ENCODE results near the gene PAK5.

PAK5 gene

DNA sequence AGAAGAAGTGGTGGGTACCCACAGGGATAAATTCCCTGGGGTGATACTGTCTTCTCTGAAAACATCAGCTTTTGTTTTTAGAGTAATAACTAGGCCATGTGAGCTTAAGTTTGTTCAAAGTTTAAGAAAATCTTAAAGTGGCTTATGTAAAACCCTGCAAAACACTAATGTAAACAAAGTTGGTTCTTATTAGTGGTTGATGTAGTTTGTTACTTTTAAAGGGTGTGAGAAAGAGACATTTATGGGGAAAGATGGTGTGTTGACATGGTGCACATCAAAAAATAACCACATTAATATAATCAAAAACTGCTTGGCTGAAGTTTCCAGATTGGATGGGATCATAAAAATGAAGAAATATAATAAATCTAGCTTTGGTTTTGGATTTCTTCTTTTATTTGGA is 204.5 kb downstream of the PAK5 start:
- no peaks in the 10 kb centered on the region for H3K4me1 ChIP-seq (ENCODE audit: insufficient read depth, low read length)
- H3K9me3 ChIP-seq (ENCODE audit: control insufficient read depth, insufficient read depth, low read length), result no peaks in the 10 kb centered on the region
- H3K9ac ChIP-seq (ENCODE audit: low read depth, low read length), result no peak overlapping the region
- no peaks in the 10 kb centered on the region for H3K36me3 ChIP-seq (ENCODE audit: insufficient read depth, low read length)

DNA sequence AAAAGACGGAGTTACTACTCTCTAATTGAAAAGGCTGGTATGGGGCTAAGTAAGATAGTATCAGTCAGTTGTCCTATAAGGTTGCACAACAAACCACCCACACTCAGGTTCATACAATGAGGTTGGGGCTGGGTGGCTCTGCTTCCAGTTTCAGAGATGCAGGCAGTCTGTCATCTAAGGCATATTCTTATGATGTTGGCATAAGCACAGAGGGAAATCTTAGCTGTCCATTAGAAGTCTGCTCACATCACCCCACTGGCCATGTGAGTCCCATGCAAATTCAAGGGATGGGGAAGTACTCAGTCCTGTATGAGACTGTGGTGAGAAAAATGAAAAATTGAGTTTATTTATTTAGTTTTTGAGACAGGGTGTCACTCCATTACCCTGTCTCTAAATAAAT is 205.9 kb downstream of the PAK5 start:
- no peak overlapping the region for H3K9ac ChIP-seq (ENCODE audit: low read depth, low read length)
- H3K9me3 ChIP-seq (ENCODE audit: control insufficient read depth, insufficient read depth, low read length), result no peaks in the 10 kb centered on the region
- H3K36me3 ChIP-seq (ENCODE audit: insufficient read depth, low read length), result no peaks in the 10 kb centered on the region
- H3K4me1 ChIP-seq (ENCODE audit: insufficient read depth, low read length), result no peaks in the 10 kb centered on the region

DNA sequence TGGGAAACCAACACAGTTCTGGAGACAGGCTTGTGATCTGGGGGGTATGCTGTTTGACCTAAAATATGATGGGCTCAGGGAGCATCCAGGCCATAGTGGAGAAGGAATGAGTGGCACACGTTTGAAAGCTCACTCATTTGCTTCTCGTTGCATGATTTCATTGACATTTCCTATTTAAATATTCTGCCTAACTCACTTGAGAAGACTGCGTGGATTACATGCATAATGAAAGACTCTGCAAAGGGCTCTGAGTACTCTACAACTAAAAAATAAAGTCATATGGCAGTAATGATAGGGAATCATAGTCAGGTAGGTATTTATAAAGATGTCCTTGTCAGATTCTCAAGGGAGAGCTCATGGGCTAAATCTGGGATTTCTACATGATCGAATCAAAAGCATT is 206.6 kb downstream of the PAK5 start:
- no peaks in the 10 kb centered on the region for H3K9me3 ChIP-seq (ENCODE audit: control insufficient read depth, insufficient read depth, low read length)
- no peaks in the 10 kb centered on the region for H3K36me3 ChIP-seq (ENCODE audit: insufficient read depth, low read length)
- H3K4me1 ChIP-seq (ENCODE audit: insufficient read depth, low read length), result no peaks in the 10 kb centered on the region
- no peak overlapping the region for H3K9ac ChIP-seq (ENCODE audit: low read depth, low read length)

DNA sequence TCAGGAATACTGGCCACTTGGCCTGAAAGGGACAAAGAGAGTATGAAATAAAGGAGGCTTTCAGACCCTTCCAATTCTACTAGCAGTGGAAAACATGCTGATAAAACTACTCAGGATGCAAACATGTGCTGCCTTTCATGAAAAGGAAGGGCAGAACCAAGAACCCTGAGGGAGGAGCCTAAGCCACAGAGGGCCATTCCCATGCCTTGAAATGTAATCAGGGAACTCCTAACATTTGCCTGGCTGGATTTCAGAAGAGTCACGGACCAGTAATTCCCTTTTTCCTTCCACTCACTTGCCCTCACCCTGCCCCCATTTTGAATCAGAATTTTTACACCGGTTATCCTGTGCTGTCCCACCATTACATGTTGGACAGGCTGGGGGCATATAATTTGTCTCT is 208.3 kb downstream of the PAK5 start:
- H3K9me3 ChIP-seq (ENCODE audit: control insufficient read depth, insufficient read depth, low read length), result no peaks in the 10 kb centered on the region
- H3K4me1 ChIP-seq (ENCODE audit: insufficient read depth, low read length), result no peaks in the 10 kb centered on the region
- H3K9ac ChIP-seq (ENCODE audit: low read depth, low read length), result no peak overlapping the region
- no peaks in the 10 kb centered on the region for H3K36me3 ChIP-seq (ENCODE audit: insufficient read depth, low read length)

DNA sequence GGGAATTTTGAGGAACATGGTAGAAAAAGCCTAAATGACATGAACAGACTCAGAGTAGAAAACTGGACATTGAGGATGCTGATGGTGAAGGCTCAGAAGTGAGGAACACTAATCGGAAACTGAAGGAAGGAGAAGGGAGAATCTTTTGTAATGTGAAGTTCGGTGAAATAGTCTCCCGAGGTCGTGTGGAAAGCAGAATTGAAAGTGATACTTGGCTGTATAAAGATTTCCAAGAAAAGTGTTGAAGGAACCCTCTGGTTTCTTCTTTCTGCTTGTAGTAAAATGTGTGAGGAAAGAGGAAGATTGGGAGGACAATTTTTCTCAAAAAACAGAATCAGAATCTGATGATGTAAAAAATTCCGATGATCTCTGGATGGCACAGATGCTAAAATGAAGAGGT is 209.0 kb downstream of the PAK5 start:
- Histone ChIP-seq H3K36me3 (ENCODE audit: insufficient read depth, low read length) (no peaks in the 10 kb centered on the region), H3K9ac (ENCODE audit: low read depth, low read length) (no peak overlapping the region), H3K4me1 (ENCODE audit: insufficient read depth, low read length) (no peaks in the 10 kb centered on the region), H3K9me3 (ENCODE audit: control insufficient read depth, insufficient read depth, low read length) (no peaks in the 10 kb centered on the region)

DNA sequence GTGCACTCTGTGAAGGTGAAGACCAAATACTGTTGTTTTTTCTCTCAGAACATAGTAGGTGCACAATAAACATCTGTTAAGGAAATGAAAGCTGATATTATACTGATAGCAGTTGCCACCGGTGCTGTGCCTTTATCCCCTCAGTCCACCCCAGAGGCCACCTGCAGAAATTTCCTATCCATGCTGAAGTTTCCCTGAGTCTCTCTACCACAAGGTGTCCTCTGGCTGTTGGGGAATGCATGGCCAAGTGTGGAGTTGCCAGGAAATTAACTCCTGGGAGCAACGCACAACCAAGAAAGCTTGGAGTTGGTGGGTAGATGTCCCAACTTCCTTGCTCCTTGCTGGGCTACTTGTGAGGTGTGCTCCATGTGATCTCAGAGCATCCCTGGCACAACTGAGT is 210.3 kb downstream of the PAK5 start:
- H3K9ac ChIP-seq (ENCODE audit: low read depth, low read length), result no peak overlapping the region
- H3K4me1 ChIP-seq (ENCODE audit: insufficient read depth, low read length), result no peaks in the 10 kb centered on the region
- H3K9me3 ChIP-seq (ENCODE audit: control insufficient read depth, insufficient read depth, low read length), result no peaks in the 10 kb centered on the region
- H3K36me3 ChIP-seq (ENCODE audit: insufficient read depth, low read length), result no peaks in the 10 kb centered on the region

DNA sequence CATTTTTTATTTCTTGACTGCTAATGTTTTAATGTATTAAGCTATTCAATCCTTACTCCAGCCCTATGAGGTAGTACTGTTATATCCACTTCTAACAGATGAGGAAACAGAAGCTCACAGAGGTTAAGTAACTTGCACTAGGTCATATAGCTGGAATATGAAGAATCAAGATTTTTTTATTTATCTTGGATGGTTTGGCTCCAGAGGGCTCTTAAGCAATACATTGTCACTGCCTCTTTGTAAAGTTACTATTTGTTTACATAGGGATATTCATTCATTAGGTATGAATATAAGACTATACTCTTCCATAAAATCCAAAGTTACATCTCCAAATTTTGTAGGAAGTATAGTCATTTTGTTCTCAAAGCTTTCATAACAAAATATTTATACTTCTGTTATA is 210.7 kb downstream of the PAK5 start:
- Histone ChIP-seq H3K9ac (ENCODE audit: low read depth, low read length) (no peak overlapping the region), H3K36me3 (ENCODE audit: insufficient read depth, low read length) (no peaks in the 10 kb centered on the region), H3K4me1 (ENCODE audit: insufficient read depth, low read length) (no peaks in the 10 kb centered on the region), H3K9me3 (ENCODE audit: control insufficient read depth, insufficient read depth, low read length) (no peaks in the 10 kb centered on the region)

DNA sequence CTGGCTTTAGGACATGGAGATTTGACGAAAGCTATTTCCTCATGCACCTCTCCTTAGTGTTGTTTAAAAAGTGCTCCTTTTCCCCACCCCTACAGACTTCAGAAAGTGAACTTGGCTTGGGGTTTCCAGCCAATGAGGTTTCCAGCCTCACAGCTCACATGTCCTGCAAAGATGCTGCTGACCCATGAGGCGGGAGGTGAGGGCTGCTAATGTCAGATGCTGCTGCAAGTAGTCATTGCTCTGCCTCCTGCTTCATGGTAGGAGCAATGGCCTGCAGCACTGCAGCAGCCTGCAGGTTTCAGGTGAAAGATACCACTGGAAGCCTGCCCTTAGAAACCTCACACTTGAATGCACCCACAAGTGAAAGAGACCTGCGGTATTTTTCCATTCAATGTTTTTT is 211.7 kb downstream of the PAK5 start:
- H3K36me3 ChIP-seq (ENCODE audit: insufficient read depth, low read length), result no peaks in the 10 kb centered on the region
- no peak overlapping the region for H3K9ac ChIP-seq (ENCODE audit: low read depth, low read length)
- H3K9me3 ChIP-seq (ENCODE audit: control insufficient read depth, insufficient read depth, low read length), result no peaks in the 10 kb centered on the region
- H3K4me1 ChIP-seq (ENCODE audit: insufficient read depth, low read length), result no peaks in the 10 kb centered on the region

DNA sequence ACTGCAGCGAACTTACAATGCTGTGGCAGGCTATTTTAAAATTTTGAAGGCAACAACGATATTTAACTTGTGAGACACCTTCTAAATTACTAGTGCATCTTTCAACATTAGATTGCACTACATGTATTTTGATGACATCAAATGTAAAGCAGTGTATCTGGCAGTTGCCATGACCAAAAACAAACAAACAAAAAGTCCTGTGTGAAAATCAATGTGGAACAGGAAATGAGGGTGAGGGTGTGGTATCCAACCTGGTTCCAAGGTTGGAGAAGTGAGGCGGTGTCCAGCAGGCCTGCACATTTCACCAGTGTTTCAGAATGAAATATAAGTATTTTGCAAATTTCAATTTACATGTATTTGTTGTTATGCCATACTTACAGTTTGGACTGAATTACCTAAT is 212.5 kb downstream of the PAK5 start:
- no peaks in the 10 kb centered on the region for H3K9me3 ChIP-seq (ENCODE audit: control insufficient read depth, insufficient read depth, low read length)
- H3K9ac ChIP-seq (ENCODE audit: low read depth, low read length), result no peak overlapping the region
- H3K36me3 ChIP-seq (ENCODE audit: insufficient read depth, low read length), result no peaks in the 10 kb centered on the region

DNA sequence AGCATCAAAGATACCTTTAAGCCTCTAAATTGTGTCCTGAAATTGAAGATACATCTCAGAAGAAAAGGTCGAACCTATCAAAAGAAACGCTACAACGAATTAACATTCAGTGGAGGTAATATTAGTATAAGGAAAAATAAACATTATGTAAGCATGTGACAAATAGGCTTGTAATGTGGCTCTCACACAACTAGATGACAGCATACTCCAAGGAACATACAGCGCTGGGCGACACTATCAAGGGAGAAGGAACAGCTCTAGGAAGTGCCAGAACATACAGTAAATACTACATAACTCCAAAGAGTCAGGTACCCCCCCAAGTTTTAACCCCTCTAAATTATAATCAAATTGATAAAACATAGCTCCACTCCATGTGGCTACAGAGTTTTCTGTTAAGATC is 220.9 kb downstream of the PAK5 start:
- Histone ChIP-seq H3K4me1 (ENCODE audit: insufficient read depth, low read length) (no peaks in the 10 kb centered on the region), H3K9me3 (ENCODE audit: control insufficient read depth, insufficient read depth, low read length) (no peaks in the 10 kb centered on the region), H3K9ac (ENCODE audit: low read depth, low read length) (no peak overlapping the region), H3K36me3 (ENCODE audit: insufficient read depth, low read length) (no peaks in the 10 kb centered on the region)

More for the DNA sequence above, 212.5 kb downstream of the PAK5 start:
- no peaks in the 10 kb centered on the region for H3K4me1 ChIP-seq (ENCODE audit: insufficient read depth, low read length)

DNA sequence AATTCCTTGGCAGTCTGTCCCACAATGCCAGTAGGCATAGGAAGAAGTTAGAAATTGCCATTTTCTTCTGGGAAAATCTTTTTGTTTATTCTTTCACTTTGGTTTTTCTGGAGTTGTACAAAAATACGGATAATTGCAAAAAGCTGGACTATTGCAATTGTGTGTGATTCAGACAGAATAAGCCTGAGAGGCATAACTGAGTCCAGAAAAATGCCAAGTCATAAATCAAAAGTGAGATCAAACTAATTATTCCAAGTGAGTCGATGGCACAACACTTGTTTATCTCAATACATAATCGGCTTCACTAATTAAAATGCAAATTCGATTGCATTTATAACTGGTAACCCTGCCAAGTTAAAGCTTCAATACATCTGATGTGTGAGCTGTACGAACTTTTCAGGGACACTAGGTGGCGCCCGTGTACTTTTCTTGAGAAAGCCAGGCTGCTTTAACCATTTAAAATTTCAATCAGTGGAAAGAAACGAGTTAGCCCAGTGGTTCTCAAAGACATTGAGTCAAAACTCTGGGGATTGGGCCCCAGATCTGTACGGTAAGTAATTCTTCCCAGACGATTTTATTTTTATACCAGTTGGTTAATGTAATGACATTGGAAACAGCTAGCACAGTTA is 221.9 kb downstream of the PAK5 start:
- Histone ChIP-seq H3K4me1 (ENCODE audit: insufficient read depth, low read length) (no peaks in the 10 kb centered on the region), H3K36me3 (ENCODE audit: insufficient read depth, low read length) (no peaks in the 10 kb centered on the region), H3K9ac (ENCODE audit: low read depth, low read length) (no peak overlapping the region)

DNA sequence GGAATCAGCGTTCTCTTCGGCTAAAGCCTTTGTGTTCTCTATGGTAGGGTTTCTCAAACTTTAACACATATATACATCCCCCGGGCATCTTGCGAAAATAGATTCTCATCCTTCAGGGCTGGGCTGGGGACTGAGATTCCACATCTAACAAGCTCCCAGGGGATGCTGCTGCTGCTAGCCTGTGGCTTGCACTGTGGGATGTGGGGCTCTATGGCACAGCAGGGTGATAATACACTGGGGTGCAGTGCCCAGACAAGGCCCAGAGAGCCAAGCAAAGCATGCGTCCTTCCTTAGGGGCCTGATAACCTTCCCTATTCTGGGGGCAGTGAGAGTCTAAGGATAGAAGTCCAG is 222.4 kb downstream of the PAK5 start:
- Histone ChIP-seq H3K9me3 (ENCODE audit: control insufficient read depth, insufficient read depth, low read length) (no peaks in the 10 kb centered on the region), H3K9ac (ENCODE audit: low read depth, low read length) (no peak overlapping the region), H3K36me3 (ENCODE audit: insufficient read depth, low read length) (no peaks in the 10 kb centered on the region), H3K4me1 (ENCODE audit: insufficient read depth, low read length) (no peaks in the 10 kb centered on the region)

More for the DNA sequence above, 221.9 kb downstream of the PAK5 start:
- no peaks in the 10 kb centered on the region for H3K9me3 ChIP-seq (ENCODE audit: control insufficient read depth, insufficient read depth, low read length)

DNA sequence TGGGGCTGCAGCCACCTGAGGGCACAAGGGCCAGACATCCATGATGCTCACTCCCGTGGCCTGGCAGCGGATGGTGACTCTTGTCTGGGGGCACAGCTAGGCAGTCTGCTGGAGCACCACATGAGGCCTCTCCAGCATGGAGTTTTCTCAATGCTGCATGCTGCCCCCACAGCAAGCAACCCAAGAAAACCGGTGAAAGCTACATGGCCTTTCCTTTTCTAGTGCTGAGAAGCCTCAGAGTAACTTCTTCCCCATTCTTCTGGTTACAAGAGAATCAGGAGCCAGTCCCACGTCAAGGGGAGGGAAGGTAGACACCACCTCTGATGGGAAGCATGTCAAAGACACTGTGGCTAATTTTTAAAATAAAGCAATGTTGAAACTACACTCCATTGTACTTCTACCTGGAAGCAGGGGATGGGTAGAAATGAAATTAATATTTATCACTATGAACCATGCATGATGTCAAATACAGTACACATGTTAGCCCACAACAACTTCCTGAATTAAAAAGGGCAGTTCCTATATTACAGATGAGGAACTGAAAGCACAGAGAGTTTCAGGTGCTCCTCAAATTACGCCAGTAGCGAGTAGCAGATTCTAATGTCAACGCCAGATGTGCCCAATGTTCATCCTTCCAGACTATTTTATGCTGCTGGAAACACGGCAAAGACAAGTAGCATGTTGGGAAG is 223.0 kb downstream of the PAK5 start:
- Histone ChIP-seq H3K4me1 (ENCODE audit: insufficient read depth, low read length) (no peaks in the 10 kb centered on the region), H3K9me3 (ENCODE audit: control insufficient read depth, insufficient read depth, low read length) (no peaks in the 10 kb centered on the region), H3K9ac (ENCODE audit: low read depth, low read length) (no peak overlapping the region), H3K36me3 (ENCODE audit: insufficient read depth, low read length) (no peaks in the 10 kb centered on the region)

DNA sequence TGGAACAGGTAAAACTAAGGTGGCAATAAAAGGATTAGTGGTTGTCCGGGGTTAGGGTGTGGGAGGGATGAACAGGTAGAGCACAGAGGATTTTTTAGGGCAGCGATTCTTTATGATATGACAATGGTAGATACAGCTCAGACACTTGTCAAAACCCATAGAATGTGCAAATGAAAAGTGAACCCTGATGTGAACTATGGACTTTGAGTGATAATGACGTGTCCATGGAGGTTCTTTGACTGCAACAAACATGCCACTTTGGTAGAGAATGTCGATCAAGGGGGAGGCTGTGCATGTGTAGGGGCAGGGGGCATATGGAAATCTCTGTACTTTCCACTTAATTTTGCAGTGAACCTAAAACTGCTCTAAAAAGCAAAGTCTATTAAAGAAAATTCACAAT is 223.8 kb downstream of the PAK5 start:
- H3K36me3 ChIP-seq (ENCODE audit: insufficient read depth, low read length), result no peaks in the 10 kb centered on the region
- H3K9ac ChIP-seq (ENCODE audit: low read depth, low read length), result no peak overlapping the region
- no peaks in the 10 kb centered on the region for H3K4me1 ChIP-seq (ENCODE audit: insufficient read depth, low read length)
- H3K9me3 ChIP-seq (ENCODE audit: control insufficient read depth, insufficient read depth, low read length), result no peaks in the 10 kb centered on the region

DNA sequence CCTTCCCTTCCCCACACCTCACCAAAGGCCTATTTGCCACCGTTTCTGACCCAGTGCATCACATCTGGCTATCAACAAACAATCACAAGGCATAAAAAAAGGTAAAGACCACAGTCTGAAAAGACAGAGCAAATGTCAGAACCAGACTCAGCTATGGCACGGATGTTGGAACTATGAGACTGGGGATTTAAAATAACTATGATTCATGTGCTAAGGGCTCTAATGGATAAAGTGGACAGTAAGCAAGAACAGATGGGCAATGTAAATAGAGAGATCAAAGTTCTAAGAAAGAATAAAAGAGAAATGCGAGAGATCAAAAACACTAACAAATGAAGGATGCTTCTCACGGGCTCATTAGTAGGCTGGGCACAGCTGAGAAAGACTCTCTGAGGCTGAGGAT is 225.0 kb downstream of the PAK5 start:
- no peaks in the 10 kb centered on the region for H3K36me3 ChIP-seq (ENCODE audit: insufficient read depth, low read length)
- H3K4me1 ChIP-seq (ENCODE audit: insufficient read depth, low read length), result 0 out of 2 replicates have a peak, but pooled peaks cover 3% of the 10 kb centered on the region
- H3K9ac ChIP-seq (ENCODE audit: low read depth, low read length), result no peak overlapping the region
- no peaks in the 10 kb centered on the region for H3K9me3 ChIP-seq (ENCODE audit: control insufficient read depth, insufficient read depth, low read length)

Measured in ES-I3 (cell line).